Measurements from ENCODE around the gene TDO2.

Gene TDO2

DNA sequence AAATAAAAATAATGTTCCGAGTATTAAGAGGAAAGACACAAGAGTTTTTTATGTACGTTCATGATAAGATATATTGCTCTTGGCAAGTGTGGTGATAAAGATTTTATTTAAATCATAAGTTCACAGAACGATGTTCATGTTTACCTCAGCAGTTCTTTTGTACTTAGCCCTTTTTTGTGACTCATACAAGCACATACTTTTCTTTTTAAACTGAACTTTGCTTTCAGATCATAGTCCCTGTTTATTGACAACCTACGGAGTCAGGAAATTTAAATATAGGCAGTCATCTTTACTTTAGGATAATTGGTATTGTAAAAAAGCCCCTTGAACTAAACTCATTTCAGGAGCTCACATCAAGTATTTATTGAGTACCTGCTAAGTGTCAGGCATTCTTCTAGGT is 51.4 kb downstream of the TDO2 start:
- no peak for DNase-seq

- no peak for DNase-seq
Observed at GRCh38 chr4:155956461-155956860, 53.0 kb downstream of the TDO2 start.

DNA sequence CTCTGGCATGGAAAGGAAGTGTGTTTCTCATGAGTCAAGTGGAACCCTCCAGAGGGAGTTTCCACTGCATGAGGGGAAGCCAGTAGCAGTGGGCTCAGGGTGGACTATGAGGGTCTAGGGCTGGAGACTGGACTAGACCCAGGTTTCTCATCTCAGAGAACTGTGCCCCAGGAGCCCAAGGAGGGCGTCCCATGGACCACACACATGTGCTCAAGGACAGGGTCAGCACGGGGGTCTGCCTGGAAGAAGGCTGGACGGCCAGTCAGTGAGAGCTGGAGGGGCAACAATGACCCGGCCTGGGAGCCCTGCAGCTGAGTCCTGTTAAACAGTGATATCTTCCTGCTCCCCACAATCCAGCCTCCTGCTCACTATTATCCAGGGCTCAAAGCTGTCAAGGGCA is 55.9 kb downstream of the TDO2 start:
- no peak for DNase-seq

DNA sequence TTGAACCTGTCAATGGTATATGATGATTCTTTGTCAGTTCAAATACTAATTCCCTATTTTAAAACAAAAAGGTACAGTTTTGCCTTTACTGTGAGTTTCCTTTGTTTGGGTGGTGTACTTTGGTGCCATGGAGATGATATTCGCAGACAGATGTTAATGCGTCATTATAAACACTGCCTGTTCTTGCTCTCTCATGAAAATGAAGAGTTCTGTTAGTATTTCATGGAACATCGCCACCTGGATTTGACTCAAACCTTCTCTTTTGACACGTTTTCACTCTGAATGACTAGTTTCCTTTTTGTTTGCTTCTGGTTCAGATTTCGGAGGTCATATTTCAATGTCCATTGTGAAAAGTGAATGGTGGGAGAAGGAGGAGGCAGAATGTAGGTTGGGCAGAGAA is 57.0 kb downstream of the TDO2 start:
- DNase-seq: no peak

- no peak for DNase-seq
Observed at GRCh38 chr4:155961575-155961974, 58.1 kb downstream of the TDO2 start.

DNA sequence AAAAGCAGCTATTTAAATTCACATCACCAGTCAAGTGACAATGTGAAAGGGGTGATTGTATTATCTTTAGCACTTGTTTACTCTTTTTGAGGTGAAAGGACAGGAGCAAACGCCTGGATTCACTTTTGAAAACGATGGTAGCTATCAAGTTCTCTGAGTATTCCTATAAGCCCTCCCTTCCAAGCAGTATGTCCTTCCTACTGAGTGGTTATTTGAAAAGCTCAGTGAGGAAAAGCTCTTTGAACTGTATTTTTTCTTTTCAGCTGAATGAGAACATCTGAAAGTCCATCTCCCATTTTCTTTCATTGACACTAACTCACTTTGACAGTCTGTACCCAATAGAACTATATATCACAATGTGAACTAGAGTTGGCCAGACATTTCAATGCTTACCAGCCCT is 59.3 kb downstream of the TDO2 start:
- DNase-seq: no peak

DNA sequence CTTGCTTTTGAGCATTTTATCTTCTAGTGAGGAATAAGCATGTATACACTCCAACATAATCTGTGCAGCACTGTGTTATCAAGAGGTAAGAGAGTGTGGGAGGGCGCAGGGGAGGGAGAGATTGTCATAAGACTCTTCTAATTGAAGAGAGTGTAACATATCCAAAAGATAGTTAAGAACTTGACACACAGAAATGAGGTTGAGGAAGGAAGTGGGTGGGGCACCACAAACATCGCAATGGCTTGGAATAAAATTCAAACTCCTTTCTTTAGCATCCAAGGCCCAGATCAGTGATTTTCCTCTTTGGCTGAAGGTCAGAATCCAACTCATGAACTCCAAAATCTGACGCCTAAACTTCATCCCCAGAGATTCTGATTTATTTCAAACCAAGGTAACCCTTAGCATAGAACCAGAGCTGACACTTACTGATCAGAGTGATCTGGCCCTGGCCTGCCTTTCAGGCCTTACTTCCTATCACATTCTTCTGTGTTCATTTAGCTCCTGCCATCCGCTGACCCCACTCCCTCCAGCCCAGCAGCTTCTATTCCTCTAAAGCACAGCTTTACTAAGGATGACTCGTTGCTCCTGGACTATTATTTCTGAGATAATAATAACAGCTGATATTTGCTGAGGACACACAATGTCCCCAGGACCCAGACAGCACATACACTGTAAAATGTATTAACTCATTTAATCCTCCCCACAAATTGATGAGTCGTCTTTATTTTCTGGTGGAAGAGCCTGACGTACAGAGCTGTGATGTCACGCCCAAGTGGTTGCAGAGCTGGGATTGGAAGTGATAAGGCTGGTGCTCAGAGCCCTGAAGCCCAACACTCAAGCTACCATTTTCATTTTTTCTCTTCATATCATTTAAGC is 60.8 kb downstream of the TDO2 start:
- DNase-seq: no peak

DNA sequence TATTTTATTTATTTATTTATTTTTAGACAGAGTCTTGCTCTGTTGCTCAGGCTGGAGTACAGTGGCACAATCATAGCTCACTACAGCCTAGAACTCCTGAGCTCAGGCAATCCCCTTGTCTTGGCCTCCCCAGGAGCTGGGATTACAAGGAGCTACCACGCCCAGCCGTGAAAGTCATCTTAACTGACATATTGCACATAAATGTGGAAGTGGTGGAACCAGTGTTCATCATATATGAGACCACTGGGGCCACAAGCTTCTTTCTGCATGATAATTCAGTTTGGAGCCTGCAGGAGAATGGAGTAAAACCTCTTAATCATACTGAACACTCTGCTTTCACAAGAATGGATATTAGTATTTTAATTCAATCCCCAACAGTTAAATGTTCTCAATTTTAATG is 62.7 kb downstream of the TDO2 start:
- no peak for DNase-seq

DNA sequence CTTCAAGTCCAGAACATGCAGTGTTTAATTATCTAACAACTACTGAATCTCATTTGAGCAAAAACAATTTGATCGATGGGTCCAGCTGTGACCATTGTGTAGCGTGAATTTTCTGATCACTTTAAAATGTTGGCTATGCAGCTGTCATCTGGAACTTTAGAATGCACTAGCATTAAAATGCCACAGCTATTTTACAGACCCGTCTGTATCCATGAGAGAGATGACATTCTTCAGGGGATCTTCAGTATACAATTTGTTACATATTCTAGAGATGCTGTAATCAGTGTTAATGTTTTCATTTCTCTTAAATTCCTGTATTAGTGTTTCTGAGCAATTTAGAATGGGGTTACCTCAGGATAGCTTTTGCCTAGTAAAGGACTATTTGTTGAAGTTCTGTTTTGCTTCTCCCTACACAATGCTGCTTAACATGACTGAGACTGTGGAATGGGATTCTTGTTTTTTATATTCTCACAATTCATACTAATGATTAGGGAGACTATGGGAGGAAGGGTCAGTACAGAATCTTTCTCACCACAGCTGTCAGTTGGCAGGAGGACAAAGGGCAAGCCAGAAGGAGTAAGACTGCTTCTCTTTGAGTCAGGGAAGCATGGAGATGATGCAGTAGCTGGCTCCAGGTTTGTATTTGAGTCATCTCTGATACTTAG is 63.4 kb downstream of the TDO2 start:
- no peak for DNase-seq
